SU-DHL-6 (cell line): ENCODE data around the gene CORO6.

Experiments used
- EZH2phosphoT487 ChIP-seq: fragments of 200-600 bp; sonication (generic), shearing (Covaris generic); conservative IDR thresholded peaks from 2 replicates; pipeline ENCODE4 v1.6.1; 2018; ENCODE audit warnings: mild to moderate bottlenecking, antibody characterized with exemption, low read length, moderate library complexity, mixed read lengths
- TF ChIP-seq, protein P1 (sequence below): fragments of 200-600 bp; sonication (generic); IDR thresholded peaks from one replicate; pipeline ENCODE4 v1.5.1; 2017; ENCODE audit warnings: antibody characterized with exemption, mild to moderate bottlenecking, low read length, moderate library complexity; ENCODE audit not compliant: insufficient read depth, poor library complexity, severe bottlenecking

DNA sequence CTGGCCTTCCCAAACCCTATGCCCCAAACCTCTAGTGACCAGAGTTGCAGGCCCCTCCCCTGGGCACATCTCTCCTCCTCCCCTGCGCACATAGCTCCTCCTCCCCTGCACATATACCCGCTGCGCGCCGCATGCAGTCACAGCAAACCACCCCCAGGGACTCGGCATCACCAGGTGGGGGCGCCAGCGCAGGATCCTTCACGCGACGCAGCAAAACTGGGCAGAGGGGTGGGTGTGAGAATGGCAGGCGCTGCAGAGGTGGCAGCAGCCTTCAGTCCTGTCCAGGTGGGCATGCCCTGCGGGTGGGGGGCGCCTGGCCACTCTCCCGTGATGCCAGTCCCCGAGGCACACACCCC lies 5.6 kb downstream of the CORO6 start:
- TF ChIP-seq, protein P1, sequence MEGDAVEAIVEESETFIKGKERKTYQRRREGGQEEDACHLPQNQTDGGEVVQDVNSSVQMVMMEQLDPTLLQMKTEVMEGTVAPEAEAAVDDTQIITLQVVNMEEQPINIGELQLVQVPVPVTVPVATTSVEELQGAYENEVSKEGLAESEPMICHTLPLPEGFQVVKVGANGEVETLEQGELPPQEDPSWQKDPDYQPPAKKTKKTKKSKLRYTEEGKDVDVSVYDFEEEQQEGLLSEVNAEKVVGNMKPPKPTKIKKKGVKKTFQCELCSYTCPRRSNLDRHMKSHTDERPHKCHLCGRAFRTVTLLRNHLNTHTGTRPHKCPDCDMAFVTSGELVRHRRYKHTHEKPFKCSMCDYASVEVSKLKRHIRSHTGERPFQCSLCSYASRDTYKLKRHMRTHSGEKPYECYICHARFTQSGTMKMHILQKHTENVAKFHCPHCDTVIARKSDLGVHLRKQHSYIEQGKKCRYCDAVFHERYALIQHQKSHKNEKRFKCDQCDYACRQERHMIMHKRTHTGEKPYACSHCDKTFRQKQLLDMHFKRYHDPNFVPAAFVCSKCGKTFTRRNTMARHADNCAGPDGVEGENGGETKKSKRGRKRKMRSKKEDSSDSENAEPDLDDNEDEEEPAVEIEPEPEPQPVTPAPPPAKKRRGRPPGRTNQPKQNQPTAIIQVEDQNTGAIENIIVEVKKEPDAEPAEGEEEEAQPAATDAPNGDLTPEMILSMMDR, result peak; percentile 91
- no peak for TF ChIP-seq EZH2phosphoT487
